GM18867 (cell line): ENCODE results near the gene ORMDL2.
"Not testable (repeated sequence)": the region's sequence is repeated elsewhere in the genome, so short reads cannot be mapped to it uniquely, and the experiment has no call there.

Experiments used
- ATAC-seq: cut with Tn5 transposase; IDR thresholded peaks from one replicate; pipeline ENCODE4 v1.9.1; 2021; ENCODE audit warnings: mild to moderate bottlenecking, moderate library complexity; ENCODE audit not compliant: unreplicated experiment

The ORMDL2 gene

GRCh38 chr12:55827806-55828205 lies 10.0 kb downstream of the ORMDL2 start:
- no peak for ATAC-seq

- ATAC-seq, result no peak
Measured at GRCh38 chr12:55828357-55828756, 10.5 kb downstream of the ORMDL2 start.

GRCh38 chr12:55829967-55830600 lies 12.2 kb downstream of the ORMDL2 start:
- peak; percentile 15 for ATAC-seq

DNA sequence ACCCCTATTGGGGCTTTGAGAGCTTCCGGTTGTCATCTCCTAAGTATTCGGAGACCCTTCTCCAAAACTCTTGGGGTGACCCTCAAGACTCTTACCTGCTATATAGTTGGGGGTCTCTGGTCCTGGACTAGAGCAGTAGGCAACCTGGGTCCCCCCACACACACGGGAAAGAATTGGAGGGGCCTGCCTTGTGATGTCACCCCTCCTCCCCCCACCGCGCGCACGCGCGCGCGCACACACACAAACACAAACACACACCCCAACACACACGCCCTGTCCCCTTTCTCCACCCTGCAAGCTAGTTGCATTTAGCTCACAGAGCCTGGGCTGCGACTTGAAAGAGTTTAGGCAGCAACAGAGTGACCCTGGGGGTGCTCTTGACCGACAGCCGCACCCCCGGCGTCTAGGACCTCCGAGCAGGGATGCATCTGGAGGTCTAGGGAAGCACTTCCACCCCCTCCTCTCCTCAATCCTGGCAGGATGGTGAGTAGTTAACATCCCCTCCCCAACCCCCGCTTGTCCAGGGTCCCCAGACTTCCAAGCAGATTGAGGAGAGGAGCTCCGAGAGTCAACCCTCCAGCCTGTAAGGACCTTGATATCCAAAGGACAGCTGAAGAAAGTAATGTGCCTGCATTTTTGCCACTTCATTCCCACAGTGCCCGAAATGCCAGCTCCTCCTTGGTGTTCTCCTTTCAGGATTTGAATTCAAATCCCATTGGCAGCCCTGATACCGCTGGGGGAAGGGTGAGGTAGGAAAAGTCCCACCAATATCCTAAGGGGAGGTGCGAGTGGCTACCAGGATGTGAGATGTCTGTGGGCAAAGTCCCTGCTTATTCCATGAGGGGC lies 13.0 kb downstream of the ORMDL2 start:
- no peak for ATAC-seq

DNA sequence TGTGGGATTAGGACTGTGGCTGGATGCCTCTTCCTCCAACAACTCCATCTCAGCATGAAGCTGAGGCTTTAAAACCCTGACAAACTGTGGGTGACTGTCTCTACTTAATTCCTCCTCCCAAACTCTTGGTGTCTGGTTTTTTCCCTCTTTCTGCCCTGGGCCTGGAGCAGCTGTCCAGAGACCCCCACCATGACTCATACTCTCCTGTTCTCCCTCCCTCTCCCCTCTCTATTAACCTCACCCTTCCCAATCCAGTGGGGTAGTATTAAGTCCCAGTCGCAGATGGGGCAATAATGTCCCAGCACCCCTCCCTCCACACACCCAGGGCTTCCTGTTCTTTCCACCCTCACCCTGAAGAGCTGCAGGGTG lies 13.6 kb downstream of the ORMDL2 start:
- ATAC-seq, result no peak

DNA sequence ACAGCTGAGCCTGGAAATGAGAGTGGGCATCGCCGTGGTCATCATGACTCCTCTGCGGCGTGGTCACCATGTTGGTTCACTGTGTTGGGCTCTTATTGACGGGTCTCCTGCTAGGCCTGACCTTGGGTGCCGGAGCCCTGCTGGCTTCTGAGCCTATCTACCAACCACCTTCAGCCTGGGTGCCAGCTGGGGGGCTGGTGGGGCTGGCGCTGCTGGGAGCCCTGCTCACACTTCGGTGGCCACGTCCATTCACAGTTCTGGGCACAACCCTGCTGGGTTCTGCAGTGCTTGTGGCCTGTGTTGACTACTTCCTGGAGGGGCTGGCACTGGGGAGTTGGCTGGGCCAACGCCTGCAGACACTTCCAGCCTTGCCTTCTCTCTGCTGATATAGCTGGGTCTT lies 15.2 kb downstream of the ORMDL2 start:
- ATAC-seq, result no peak

DNA sequence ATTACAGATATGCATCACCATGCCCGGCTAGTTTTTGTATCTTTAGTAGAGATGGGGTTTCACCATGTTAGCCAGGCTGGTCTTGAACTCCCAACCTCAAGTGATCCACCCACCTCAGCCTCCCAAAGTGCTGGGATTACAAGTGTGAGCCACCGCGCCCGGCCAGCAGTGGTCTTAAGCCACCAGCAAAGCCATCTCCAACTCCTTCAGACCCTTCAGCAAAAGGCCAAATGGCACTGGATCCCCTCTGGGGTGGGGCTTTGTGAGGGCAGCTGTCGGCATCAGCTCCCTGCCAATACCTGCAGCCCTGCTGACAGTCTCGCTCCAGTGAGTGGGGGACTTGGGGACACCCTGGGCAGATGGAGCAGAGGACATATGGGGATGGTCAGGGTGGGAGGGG lies 16.6 kb downstream of the ORMDL2 start:
- not testable (repeated sequence) for ATAC-seq

DNA sequence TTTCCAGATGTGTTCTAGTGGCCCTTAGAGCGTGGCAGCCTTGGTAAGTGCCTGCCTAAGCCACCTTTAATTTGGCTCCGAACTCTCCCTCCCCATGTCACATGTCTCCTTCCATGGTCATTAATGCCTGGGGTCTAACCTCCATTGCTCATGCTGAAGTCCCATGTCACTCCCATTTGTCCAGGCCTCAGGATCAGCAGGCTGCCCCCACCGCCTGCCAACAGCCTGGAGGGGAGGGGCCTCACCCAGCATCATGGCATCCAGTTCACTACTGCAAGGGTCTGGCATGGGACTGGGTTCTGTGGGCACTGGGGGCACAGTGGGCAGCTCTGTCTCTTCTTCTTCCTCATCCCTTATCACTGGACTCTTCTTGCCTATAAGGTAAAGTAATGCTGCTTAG lies 20.5 kb downstream of the ORMDL2 start:
- ATAC-seq, result no peak

DNA sequence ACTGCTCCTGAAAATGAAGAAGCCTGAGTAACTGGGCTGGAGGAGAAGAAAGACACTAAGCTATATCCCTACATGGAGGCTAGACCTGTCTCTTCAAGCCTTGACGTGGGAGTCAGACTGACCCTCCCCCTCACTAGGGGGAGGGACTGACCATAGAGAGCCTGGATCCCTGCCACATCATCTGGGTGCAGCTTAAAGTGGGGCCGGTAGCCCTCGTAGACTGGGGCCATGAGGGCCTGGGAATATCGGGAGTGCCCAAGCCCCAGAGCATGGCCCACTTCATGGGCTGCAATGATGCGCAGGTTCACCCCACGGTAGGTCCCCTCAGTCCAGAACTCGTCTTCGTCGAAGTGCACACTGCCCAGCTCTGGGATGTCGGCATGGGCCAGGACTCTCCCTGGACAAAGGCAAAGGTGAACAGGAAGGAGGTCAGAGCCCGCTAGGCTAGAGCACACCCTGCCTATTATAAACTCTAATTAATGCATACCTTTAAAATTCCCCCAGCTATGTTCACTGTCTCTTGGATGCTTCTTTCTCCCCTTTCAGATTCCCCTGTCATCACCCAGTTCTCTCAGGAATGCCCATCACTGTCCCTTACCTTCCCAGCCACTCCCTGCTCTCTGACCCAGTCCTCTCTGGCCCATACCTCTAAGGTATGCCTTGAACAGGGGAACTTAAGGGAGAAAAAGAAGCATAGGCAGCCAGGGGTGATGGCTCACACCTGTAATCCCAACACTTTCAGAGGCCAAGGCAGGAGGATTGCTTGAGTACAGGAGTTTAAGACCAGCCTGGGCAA lies 21.7 kb downstream of the ORMDL2 start:
- no peak for ATAC-seq

GRCh38 chr12:55840581-55841351 lies 22.9 kb downstream of the ORMDL2 start:
- ATAC-seq, result no peak

GRCh38 chr12:55842681-55843429 lies 25.0 kb downstream of the ORMDL2 start, which contains the start of gene MMP19:
TSS of gene MMP19 (minus strand) at chr12:55842936. CDS start at chr12:55842830, 106 bp downstream.
- no peak for ATAC-seq

GRCh38 chr12:55843431-55843830 lies 25.6 kb downstream of the ORMDL2 start:
- no peak for ATAC-seq

DNA sequence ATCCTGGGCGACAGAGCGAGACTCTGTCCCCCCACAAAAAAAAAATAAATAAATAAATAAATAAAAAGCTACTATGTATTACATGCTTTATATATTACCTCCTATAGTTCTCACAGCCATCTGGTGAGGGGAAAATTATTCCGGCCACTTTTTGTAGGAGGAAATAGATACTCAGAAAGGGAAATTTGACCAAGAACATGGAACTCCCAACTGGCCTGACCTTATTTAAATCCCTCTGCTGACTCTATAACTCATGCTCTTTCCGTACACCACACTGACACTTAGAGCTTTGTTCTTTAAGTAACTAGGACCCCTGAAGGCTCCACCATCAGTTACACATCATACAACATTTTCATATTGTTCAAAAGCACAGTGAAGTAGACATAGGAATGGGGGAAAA lies 27.1 kb downstream of the ORMDL2 start:
- ATAC-seq, result no peak

- ATAC-seq, result no peak
Measured at GRCh38 chr12:55845361-55845760, 27.5 kb downstream of the ORMDL2 start.

GRCh38 chr12:55845785-55846496 lies 28.1 kb downstream of the ORMDL2 start:
- no peak for ATAC-seq

DNA sequence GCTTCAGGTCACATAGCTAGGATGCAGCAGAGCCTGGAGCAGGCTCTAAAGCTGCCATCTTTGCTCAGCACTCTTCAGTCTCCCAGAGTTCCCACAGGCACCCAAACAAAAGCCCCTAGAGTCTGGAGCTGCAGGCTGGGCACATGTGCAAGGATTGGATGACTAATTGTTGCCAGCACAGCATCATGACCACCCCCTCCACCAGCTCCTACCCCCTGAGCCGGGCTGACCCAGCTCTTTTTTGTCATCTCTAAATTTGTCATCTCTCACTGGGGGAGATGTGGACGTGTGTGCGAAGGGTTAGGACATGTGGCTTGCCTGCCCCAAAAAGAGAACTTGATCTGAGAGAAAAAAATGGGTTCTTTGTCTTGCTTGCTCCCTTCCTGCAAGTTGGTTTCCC lies 29.2 kb downstream of the ORMDL2 start:
- ATAC-seq, result no peak

DNA sequence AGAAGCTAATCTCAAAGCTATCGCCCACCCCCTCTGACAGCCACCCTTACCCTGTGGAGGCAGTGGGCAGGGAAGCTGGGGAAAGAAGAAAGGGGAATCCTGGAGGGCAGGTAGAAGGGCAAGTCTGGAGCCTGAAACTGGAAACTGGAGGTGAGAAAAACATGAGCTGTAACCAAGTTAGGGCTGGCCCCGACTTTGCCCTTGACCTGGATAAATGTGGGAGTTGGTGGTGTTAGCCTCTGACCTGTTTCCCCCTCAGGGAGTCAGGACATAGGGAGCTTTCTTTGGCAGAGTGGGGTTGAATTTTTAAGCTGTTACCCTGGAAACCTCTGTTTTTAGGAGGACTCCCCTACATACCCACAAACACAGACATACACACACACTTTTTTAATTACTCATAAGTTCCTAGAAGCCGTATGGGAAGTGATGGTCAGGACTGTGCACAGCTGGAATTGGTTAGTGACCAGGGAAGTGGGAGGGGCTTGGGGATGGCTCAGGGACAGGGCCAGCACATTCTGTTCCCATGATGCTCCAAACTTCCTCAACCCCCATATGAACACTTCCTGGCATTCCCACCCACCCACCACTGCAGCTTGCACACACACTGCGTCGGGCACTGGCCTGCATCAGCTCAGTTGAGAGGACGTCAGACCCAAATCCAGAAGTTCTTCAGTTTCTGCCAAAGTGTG lies 29.9 kb downstream of the ORMDL2 start:
- no peak for ATAC-seq

DNA sequence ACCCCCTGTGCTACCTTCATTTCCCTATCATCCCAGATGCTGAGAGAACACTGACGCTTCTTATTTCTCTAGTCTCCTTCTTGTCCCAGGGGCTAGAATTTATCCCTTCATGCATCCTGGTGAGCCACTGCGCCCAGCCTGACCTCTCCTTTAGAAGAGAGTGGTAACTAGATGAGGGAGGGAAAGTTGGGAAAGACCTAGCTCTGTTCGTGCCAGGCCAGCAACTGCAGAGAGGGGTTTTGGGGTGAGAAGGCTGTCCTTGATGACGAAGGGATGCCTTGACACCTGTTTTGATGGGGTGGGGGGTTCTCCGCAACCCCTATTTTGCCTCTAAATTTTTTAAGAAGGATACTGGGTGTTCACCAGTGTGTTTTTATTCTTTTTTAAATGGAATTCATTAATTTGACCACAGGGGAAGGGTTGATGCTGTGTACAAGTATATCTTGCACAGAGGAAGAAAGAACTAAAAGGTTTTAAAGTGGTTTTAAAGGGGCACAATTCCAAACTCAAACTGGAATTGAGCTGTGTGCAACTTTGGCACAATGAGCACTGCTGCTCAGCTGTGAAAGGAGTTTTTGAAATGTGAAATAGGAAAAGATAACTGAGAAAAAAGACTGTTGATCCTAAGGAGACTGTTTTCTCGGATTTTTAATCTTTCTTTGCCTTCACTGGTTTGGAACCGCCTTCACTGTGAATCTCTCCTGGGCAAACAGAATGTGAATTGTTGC lies 31.9 kb downstream of the ORMDL2 start:
- ATAC-seq, result no peak
